Measurements from ENCODE around the gene OR4X2.
"Not testable (repeated sequence)": the region's sequence is repeated elsewhere in the genome, so short reads cannot be mapped to it uniquely, and the experiment has no call there.

OR4X2 gene, protein sequence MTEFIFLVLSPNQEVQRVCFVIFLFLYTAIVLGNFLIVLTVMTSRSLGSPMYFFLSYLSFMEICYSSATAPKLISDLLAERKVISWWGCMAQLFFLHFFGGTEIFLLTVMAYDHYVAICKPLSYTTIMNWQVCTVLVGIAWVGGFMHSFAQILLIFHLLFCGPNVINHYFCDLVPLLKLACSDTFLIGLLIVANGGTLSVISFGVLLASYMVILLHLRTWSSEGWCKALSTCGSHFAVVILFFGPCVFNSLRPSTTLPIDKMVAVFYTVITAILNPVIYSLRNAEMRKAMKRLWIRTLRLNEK

DNA sequence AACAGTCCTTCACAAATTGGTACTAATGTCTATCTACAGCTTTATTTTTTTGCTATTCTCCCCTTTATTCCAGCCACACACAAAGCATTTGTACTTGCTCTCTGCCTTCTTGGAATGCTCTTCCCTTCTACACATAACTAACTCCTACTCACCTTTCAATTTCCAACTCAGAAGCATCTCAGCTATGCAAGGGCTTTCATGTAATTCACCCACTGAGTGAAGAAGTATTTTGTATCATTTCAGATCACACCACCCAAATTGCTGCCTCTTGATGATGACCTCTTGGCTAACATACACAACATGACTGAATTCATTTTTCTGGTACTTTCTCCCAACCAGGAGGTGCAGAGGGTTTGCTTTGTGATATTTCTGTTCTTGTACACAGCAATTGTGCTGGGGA lies at the start of gene OR4X2:
Gene OR4X2 (plus strand): TSS at position 301 of the 400 bp plus-strand sequence. CDS start 0 bp downstream, at position 301.
- no peak for DNase-seq

DNA sequence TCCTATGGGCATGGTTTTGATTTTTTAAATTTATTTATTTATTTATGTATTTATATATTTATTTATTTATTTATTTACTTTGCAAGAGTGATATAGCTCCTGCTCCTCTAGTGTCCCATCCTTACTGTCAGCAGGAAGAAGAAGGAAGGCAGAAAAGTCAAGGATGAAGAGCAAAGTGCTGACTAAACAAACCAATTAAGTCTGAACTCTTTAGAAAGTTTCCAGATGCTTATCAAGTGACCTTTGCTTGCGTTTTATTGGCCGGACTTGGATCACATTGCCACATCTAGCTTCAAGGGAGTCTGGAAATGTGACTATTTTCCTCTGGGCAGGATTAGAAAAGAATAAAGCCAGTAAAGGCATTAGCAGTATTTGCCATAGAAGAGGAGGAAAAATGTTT lies 37.0 kb upstream of the OR4X2 start:
- DNase-seq = no peak

DNA sequence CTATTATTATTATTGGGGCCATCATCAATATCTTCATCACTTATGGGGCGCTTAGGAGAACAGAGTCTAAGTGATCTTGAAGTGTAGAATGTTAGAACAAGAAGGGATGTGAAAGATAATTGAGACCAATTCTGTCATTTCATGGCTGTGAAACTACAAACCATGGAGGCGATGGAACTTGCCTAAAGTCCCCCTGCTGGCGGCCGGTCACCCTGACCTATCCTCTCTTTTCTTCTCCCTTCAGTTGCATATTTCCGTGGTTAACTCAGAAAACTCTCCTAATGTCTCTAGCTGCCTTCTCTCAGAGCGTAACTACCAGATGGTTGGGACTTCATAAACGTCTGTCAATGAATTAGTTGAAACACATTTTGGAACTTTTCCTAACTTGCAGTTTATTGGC lies 34.9 kb upstream of the OR4X2 start:
- no peak for DNase-seq

DNA sequence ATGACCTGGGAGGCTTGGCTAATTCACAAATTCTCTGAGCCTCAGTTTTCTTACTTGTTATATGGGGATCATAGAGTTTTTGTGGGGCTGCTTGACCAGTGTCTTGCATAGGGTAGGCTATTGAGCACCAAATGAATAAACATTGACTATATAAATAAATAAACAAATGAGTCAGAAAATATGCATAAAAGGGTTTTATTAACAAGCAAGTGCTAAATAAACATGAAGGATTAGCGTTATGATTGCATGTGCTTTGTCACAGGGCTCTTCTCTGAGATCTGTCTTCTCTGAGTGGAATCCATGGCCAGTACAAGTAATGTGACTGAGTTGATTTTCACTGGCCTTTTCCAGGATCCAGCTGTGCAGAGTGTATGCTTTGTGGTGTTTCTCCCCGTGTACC lies 28.4 kb upstream of the OR4X2 start, which contains the start of gene OR4B1:
Gene OR4B1 (plus strand): TSS at position 301 of the 400 bp plus-strand sequence. CDS start 0 bp downstream, at position 301.
- no peak for DNase-seq

DNA sequence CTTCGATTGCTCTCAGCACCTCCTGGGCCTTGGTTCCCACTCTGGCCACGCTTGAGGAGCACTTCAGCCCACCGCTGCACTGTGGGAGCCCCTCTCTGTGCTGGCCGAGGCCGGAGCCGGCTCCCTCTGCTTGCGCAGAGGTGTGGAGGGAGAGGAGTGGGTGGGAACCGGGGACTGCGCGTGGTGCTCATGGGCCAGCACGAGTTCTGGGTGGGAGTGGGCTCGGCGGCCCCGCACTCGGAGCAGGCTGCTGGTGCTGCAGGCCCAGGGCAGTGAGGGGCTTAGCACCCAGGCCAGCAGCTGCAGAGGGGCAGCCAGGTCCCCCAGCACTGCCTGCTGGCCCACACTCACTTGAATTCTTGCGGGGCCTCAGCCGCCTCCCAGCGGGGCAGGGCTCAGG lies 16.1 kb upstream of the OR4X2 start:
- no peak for DNase-seq

DNA sequence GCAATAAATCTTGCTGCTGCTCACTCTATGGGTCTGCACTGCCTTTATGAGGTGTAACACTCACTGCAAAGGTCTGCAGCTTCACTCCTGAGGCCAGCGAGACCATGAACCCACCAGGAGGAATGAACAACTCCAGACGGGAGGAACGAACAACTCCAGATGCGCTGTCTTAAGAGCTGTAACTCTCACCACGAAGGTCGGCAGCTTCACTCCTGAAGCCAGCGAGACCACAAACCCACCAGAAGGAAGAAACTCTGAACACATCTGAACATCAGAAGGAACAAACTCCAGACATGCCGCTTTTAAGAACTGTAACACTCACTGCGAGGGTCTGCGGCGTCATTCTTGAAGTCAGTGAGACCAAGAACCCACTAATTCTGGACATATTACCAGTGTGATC lies 14.8 kb upstream of the OR4X2 start:
- DNase-seq = not testable (repeated sequence)

DNA sequence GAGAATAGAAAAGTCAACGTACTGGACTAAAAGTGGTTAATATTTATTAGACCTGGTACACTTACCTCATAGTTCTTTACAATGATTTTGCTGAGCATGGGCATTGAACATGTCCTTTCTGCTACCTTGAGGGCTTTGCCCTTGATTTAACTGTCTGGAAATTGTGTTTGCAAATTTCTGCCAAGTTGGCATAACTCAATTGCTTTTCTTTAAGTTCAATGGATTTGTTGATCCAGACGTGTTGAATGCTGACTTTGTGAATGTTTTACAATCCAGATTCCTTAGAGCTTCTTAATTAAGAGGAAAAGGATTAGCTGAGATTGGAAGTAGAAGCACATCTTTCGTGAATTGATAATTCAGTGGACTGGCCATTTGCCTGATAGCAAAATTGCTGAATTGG lies 7.2 kb upstream of the OR4X2 start:
- no peak for DNase-seq

DNA sequence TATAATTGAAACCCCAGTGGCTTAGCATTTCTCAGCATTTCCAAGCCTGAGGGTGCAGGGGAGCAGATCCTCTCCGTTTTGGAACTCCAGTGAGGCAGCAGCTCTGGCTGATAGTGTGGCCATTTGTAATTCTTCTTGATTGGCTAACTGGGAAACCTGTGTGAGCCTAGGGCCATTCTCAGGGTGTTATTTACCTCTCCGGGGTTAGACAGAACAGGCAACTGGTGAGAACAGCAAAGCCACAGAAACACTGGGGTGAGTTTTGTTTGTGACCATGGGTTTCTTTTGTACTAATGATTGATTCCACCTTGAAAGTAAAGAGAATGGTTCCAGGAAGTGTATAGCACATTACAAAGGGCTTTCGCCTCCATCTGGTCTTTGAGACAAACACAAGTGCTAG lies 2.4 kb upstream of the OR4X2 start:
- no peak for DNase-seq

DNA sequence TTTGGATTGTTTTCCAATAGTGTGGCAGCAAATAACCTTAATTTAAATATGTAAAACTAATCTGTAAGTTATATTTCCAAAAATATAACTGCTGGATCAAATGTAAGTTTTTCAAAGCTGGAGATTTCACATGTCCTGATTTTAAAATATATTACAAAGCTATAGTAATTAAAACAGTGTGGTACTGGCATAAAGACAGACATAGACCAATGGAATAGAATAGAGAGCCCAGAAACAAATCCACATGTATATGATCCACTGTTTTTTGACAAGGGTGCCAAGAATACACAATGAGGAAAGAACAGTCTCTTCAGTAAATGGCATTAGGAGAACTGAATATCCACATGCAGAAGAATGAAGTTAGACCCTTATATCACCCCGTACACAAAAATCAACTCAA lies 4.0 kb downstream of the OR4X2 start:
- no peak for DNase-seq

DNA sequence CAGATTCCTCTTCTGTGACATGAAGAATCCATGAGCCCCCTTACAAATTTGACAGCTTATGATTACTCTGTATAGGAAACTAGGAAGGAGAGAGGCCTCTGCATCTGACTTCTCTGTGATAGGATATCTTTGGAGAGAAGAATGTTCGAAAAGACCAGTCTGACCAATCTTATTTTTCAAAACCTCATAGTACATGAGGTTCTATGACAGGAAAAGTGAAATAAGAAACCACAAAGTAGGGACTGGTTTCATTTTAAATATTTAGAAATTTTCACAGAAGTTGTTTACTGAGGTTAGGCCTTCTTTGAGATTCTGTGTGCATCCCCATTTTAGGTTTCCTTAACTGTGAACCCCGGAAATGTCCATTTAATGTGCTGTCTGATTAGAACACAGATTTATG lies 16.7 kb downstream of the OR4X2 start:
- no peak for DNase-seq

DNA sequence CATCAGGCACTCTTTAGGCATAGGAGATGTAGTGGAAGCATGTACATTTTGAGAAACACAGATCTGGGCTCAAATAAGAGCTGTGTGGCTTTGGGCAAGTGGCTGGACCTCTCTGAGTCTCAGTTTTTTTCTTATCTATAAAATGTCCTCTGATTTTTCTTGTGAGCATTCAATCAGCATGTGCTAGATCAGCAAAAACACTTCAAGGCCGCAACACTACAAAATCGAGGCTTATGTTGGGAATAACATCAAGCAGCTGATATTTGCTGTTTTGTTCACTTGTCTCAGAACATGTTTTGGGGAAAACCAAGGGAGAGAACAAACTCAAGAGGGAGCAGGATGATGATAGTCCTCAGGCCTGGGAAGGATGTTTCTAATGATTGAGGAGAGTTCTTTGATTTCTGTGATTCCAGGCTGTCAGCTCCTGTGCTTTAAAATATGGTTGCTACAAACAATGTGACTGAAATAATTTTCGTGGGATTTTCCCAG lies 18.6 kb downstream of the OR4X2 start, which contains the start of gene OR4X1:
Gene OR4X1 (plus strand): TSS at position 439 of the 489 bp plus-strand sequence. CDS start 0 bp downstream, at position 439.
- DNase-seq = no peak

DNA sequence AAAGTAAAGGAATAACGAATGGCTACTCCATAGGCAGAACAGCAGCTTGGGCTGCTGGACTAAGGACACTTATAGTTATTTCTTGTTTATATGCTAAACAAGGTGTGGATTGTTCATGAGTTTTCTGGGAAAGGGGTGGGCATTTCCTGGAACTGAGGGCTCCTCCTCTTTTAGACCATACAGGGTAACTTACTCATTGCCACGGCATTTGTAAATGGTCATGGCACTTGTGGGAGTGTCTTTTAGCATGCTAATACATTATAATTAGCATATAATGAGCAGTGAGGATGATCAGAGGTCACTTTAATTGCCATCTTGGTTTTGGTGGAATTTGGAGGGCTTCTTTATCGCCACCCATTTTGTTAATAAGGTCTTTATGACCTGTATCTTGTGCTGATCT lies 25.7 kb downstream of the OR4X2 start:
- DNase-seq = no peak

DNA sequence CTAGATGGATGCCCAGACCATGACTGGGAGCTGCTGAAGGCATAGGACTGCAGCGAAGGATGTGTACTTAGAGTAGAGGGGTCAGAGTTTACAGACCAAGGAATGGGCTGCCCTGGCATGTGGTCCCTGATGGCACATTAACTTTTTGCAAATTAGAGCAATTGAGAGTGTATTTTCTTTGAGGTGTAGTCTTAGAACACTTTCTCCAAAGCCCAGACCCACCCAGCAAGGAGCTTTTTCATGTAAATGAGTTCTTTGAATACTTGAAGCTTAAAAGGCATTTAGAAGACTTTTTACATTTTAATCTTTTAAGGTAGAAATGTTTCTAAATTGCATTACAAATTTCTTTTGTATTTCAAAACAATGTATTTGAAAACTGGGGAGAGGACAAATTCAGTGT lies 27.7 kb downstream of the OR4X2 start:
- DNase-seq = no peak

Data from CD4-positive, alpha-beta T cell treated with Interferon gamma for 1 hour (primary cell).